Uterus (tissue), 4 donors: ENCODE data around the gene KIF1A. TPM values are rescaled to one million over a fixed set of nuclear protein-coding genes. Genes with fewer than 3 reads are reported as not detected.

Experiments used
- DNase-seq, 2 donors: peaks; one replicate each; pipeline ENCODE4 v3.0.0-alpha.2; 2019 to 2020
- H3K27ac ChIP-seq, 2 donors: fragments of 200-600 bp; sonication (generic); 1 replicate in 1 of 2; 2 replicates in 1 of 2; pipeline ENCODE4 v1.5.1; 2016 to 2018
- H3K27me3 ChIP-seq, 2 donors: fragments of 200-600 bp; sonication (generic); one replicate each; pipeline ENCODE4 v1.5.1; 2018 to 2019; ENCODE audit warnings: control low read depth in 1 of 2
- H3K36me3 ChIP-seq, 2 donors: fragments of 200-600 bp; sonication (generic); one replicate each; pipeline ENCODE4 v1.5.1; 2019; ENCODE audit warnings: control low read depth in 1 of 2
- H3K4me1 ChIP-seq, 2 donors: fragments of 200-600 bp; sonication (generic); one replicate each; pipeline ENCODE4 v1.5.1; 2018 to 2019; ENCODE audit warnings: control low read depth in 1 of 2
- H3K4me3 ChIP-seq, 2 donors: fragments of 200-600 bp; sonication (generic); 1 replicate in 1 of 2; 2 replicates in 1 of 2; pipeline ENCODE4 v1.5.1; 2018 to 2019; ENCODE audit warnings: mild to moderate bottlenecking in 1 of 2
- H3K9me3 ChIP-seq, 2 donors: fragments of 200-600 bp; sonication (generic); one replicate each; pipeline ENCODE4 v1.5.1; 2019; ENCODE audit warnings: control low read depth in 1 of 2
- CTCF ChIP-seq, 4 experiments: fragments of 200-600 bp in 2 of 4; fragments of 450-650 bp in 2 of 4; sonication (generic) in 2 of 4; IDR thresholded peaks; one replicate each; pipeline ENCODE4 v1.5.1; 2016 to 2019; ENCODE audit warnings: antibody characterized with exemption in 4 of 4, mild to moderate bottlenecking in 2 of 4, moderate library complexity in 1 of 4
- POLR2A ChIP-seq, 2 donors: fragments of 450-650 bp; IDR thresholded peaks; one replicate each; pipeline ENCODE4 v1.6.1; 2016; ENCODE audit warnings: antibody characterized with exemption in 2 of 2, mild to moderate bottlenecking in 1 of 2, moderate library complexity in 1 of 2
- intact Hi-C: fragments of 100-400 bp; cut with DNase I; formaldehyde crosslinking; loops from one replicate; pipeline ENCODE4 v1.15.1; 2023; ENCODE audit warnings: low total_unique reads
- total RNA-seq, 4 donors: library from RNA; depleted of rRNA in 3 of 4; stranded (reverse); fragments of >200 nt in 3 of 4; gene quantifications; one replicate each; pipeline versions ENCODE4 v1.1.0 to v1.2.4, GENCODE V29; 2014 to 2023
- donor health status: DM: yes; HTN: yes; CAD: no.

Gene KIF1A
- total RNA-seq, 4 donors from 2014 or later = 0.37 to 12.9 TPM; not detected in 2

DNA sequence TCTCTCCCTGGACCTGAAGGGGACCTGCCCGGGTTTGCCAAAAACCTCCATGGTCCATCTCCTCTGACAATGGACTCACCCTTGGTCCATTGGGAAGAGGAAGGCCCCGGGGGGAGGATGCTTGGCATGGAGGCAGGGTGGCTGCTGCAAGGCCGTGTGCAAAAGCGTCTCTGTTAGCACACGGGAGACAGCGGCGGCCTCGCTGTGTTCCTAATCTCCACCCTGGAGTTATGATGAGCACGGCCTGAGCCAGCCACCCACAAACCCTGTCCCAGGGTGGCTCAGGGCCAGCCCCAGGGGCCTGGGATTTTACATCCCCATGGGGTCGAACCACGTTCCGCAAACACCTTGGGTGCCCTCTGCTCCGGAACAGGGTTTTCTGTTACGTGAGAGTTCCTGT is 92.6 kb downstream of the KIF1A start:
- no peak overlapping the region for H3K4me3 ChIP-seq
- no peaks in the 10 kb centered on the region for H3K36me3 ChIP-seq
- no peaks in the 10 kb centered on the region for H3K27me3 ChIP-seq
- intact Hi-C loops = no loop called here
- H3K27ac ChIP-seq = no peak overlapping the region
- H3K9me3 ChIP-seq = no peaks in the 10 kb centered on the region
- TF ChIP-seq CTCF (IDR thresholded peaks at IDR 0.05) = no peak
- TF ChIP-seq POLR2A (IDR thresholded peaks at IDR 0.05) = no peak
- DNase-seq = no peak
- no peaks in the 10 kb centered on the region for H3K4me1 ChIP-seq

DNA sequence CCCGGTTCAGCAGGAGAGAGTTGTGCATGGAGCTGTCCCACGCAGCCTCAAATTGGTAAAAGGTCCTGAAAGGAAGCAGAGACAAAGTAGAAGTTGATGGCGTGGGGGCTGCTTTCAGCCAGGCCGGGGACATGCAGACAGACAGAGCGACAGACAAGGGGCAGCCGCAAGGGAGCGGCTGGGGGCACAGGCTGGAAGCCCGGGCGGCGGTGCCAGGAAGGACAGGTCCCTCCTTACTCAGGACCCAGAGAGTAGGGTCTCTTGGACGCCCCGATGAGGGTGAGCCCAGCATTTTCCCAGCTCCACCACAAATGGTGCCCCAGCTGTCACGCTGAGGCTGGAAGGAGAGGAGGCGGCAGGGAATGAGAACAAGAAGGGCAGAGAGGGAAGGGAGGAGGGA is 93.1 kb downstream of the KIF1A start:
- Histone ChIP-seq H3K9me3 (no peaks in the 10 kb centered on the region), H3K4me3 (no peak overlapping the region), H3K4me1 (no peaks in the 10 kb centered on the region), H3K27ac (no peak overlapping the region), H3K36me3 (no peaks in the 10 kb centered on the region), H3K27me3 (no peaks in the 10 kb centered on the region)
- TF ChIP-seq POLR2A (IDR thresholded peaks at IDR 0.05) (no peak), CTCF (IDR thresholded peaks at IDR 0.05) (no peak)
- DNase-seq = no peak
- intact Hi-C loops = no loop called here

- TF ChIP-seq CTCF (IDR thresholded peaks at IDR 0.05) = no peak
- no peak for TF ChIP-seq POLR2A (IDR thresholded peaks at IDR 0.05)
- H3K36me3 ChIP-seq = no peaks in the 10 kb centered on the region
- no peak overlapping the region for H3K4me3 ChIP-seq
- intact Hi-C loops = no loop called here
- H3K27me3 ChIP-seq = no peaks in the 10 kb centered on the region
- H3K9me3 ChIP-seq = no peaks in the 10 kb centered on the region
- no peaks in the 10 kb centered on the region for H3K4me1 ChIP-seq
- H3K27ac ChIP-seq = no peak overlapping the region
- DNase-seq = no peak
Observed at GRCh38 chr2:240725671-240726070, 94.3 kb downstream of the KIF1A start.

DNA sequence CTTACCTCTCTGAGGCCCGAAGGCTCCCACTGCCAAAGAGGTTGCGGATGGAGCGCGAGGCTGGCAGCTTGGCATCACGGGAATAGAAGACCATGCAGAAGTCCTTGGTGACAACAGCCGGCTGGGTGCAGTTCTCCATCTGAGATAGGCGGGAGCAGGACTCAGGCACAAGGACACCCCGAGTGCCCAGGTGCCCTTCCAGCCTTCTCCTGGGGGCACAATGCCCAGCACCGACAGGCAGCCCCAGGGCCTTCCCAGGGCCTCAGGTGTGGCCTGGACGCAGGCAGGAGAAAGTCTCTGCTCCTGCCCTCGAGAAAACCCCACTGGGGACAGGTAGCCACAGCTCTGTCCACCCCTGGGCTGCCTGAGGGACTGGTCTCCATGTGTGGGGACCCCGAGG is 94.8 kb downstream of the KIF1A start:
- no peak overlapping the region for H3K4me3 ChIP-seq
- no peak overlapping the region for H3K27ac ChIP-seq
- no peaks in the 10 kb centered on the region for H3K9me3 ChIP-seq
- no peaks in the 10 kb centered on the region for H3K36me3 ChIP-seq
- no peaks in the 10 kb centered on the region for H3K4me1 ChIP-seq
- TF ChIP-seq POLR2A (IDR thresholded peaks at IDR 0.05) (no peak), CTCF (IDR thresholded peaks at IDR 0.05) (no peak)
- intact Hi-C loops = no loop called here
- no peak for DNase-seq
- H3K27me3 ChIP-seq = no peaks in the 10 kb centered on the region

- Histone ChIP-seq H3K36me3 (no peaks in the 10 kb centered on the region), H3K27me3 (no peaks in the 10 kb centered on the region), H3K27ac (no peak overlapping the region), H3K4me3 (no peak overlapping the region), H3K4me1 (no peaks in the 10 kb centered on the region), H3K9me3 (no peaks in the 10 kb centered on the region)
- no peak for TF ChIP-seq POLR2A (IDR thresholded peaks at IDR 0.05)
- TF ChIP-seq CTCF (IDR thresholded peaks at IDR 0.05) = no peak
- intact Hi-C loops = no loop called here
- no peak for DNase-seq
Observed at GRCh38 chr2:240724431-240724830, 95.6 kb downstream of the KIF1A start.
